HEK293 (cell line): ENCODE data around the gene SEPTIN5.

Source experiments
- CTCF ChIA-PET: fragments of 350-600 bp; formaldehyde crosslinking; extraction: SDS; loops from one replicate; lab custom pipeline; 2021; ENCODE audit warnings: antibody characterized with exemption; lab: Yijun Ruan, JAX
- POLR2A ChIA-PET: fragments of 300-600 bp; formaldehyde crosslinking; extraction: SDS; loops from one replicate; lab custom pipeline; 2020; ENCODE audit warnings: antibody characterized with exemption, inconsistent platforms; lab: Yijun Ruan, JAX
- H3K27ac ChIP-seq: fragments of 200-500 bp; sonication (Bioruptor generic); 2 replicates; pipeline ENCODE4 v1.5.1; 2014; ENCODE audit warnings: low read depth, low read length, control low read depth, inconsistent platforms; ENCODE audit errors: extremely low read depth
- H3K36me3 ChIP-seq, 2 experiments: fragments of 200-500 bp in 1 of 2; sonication (Bioruptor generic) in 1 of 2; 1 replicate in 1 of 2; 2 replicates in 1 of 2; pipeline ENCODE4 v1.5.1; 2014 to 2017; ENCODE audit warnings: inconsistent platforms in 2 of 2, low read length in 2 of 2; ENCODE audit not compliant: control insufficient read depth in 2 of 2, insufficient read depth in 1 of 2
- H3K4me1 ChIP-seq: fragments of 200-500 bp; sonication (Bioruptor generic); 2 replicates; pipeline ENCODE4 v1.5.1; 2014; ENCODE audit warnings: mild to moderate bottlenecking, low read length, inconsistent platforms; ENCODE audit not compliant: control insufficient read depth, insufficient read depth
- H3K4me3 ChIP-seq: 2 replicates; pipeline ENCODE4 v1.5.1; 2011; ENCODE audit warnings: low read depth, mild to moderate bottlenecking, control low read depth, low read length, moderate library complexity
- H3K9me3 ChIP-seq: fragments of 200-500 bp; sonication (Bioruptor generic); 2 replicates; pipeline ENCODE4 v1.5.1; 2014; ENCODE audit warnings: low read depth, low read length, inconsistent platforms; ENCODE audit not compliant: control insufficient read depth, insufficient read depth
- BCL11A ChIP-seq: fragments of 450-650 bp; formaldehyde crosslinking; IDR thresholded peaks from 2 replicates; pipeline ENCODE4 v1.5.1; 2016; ENCODE audit warnings: low read depth, missing biosample characterization, missing genetic modification characterization
- ELK4 ChIP-seq: IDR thresholded peaks from 2 replicates; pipeline ENCODE4 v1.6.1; 2011; ENCODE audit warnings: mild to moderate bottlenecking, low read depth, low read length, borderline replicate concordance
- GLIS1 ChIP-seq: fragments of 450-650 bp; formaldehyde crosslinking; IDR thresholded peaks from 2 replicates; pipeline ENCODE4 v1.5.1; 2016; ENCODE audit warnings: missing biosample characterization, missing genetic modification characterization
- HOXD13 ChIP-seq: sonication (generic); formaldehyde crosslinking; IDR thresholded peaks from 2 replicates; pipeline ENCODE4 v1.8.0; 2022; ENCODE audit warnings: missing genetic modification reagents, borderline replicate concordance
- KLF1 ChIP-seq: fragments of 450-650 bp; formaldehyde crosslinking; IDR thresholded peaks from 2 replicates; pipeline ENCODE4 v1.5.1; 2016; ENCODE audit warnings: missing biosample characterization, missing genetic modification characterization
- PRDM4 ChIP-seq: fragments of 450-650 bp; formaldehyde crosslinking; IDR thresholded peaks from 2 replicates; pipeline ENCODE4 v1.5.1; 2017; ENCODE audit warnings: missing biosample characterization, missing genetic modification characterization
- SALL2 ChIP-seq: fragments of 450-650 bp; formaldehyde crosslinking; IDR thresholded peaks from 2 replicates; pipeline ENCODE4 v1.5.0; 2017; ENCODE audit warnings: missing biosample characterization, mild to moderate bottlenecking, missing genetic modification characterization, borderline replicate concordance
- SCRT1 ChIP-seq: fragments of 450-650 bp; formaldehyde crosslinking; IDR thresholded peaks from 2 replicates; pipeline ENCODE4 v1.5.1; 2016; ENCODE audit warnings: missing biosample characterization, missing genetic modification characterization, borderline replicate concordance
- ZBTB21 ChIP-seq: fragments of 450-650 bp; formaldehyde crosslinking; IDR thresholded peaks from 2 replicates; pipeline ENCODE4 v1.5.1; 2017; ENCODE audit warnings: missing biosample characterization, missing genetic modification characterization
- ZNF132 ChIP-seq: fragments of 450-650 bp; formaldehyde crosslinking; IDR thresholded peaks from 2 replicates; pipeline ENCODE4 v1.5.1; 2017; ENCODE audit warnings: missing biosample characterization, missing genetic modification characterization, borderline replicate concordance
- ZNF140 ChIP-seq: fragments of 450-650 bp; formaldehyde crosslinking; IDR thresholded peaks from 2 replicates; pipeline ENCODE4 v1.5.1; 2016; ENCODE audit warnings: missing biosample characterization, missing genetic modification characterization
- ZNF146 ChIP-seq: fragments of 450-650 bp; formaldehyde crosslinking; IDR thresholded peaks from 2 replicates; pipeline ENCODE4 v1.5.1; 2016; ENCODE audit warnings: missing biosample characterization, missing genetic modification characterization
- ZNF169 ChIP-seq: fragments of 450-650 bp; formaldehyde crosslinking; IDR thresholded peaks from 2 replicates; pipeline ENCODE4 v1.5.1; 2016; ENCODE audit warnings: missing biosample characterization, missing genetic modification characterization
- ZNF174 ChIP-seq: fragments of 450-650 bp; formaldehyde crosslinking; IDR thresholded peaks from 2 replicates; pipeline ENCODE4 v1.5.0; 2017; ENCODE audit warnings: missing biosample characterization, mild to moderate bottlenecking, missing genetic modification characterization
- ZNF175 ChIP-seq: fragments of 450-650 bp; formaldehyde crosslinking; IDR thresholded peaks from 2 replicates; pipeline ENCODE4 v1.5.1; 2016; ENCODE audit warnings: missing biosample characterization, missing genetic modification characterization
- ZNF19 ChIP-seq: fragments of 450-650 bp; formaldehyde crosslinking; IDR thresholded peaks from 2 replicates; pipeline ENCODE4; 2016; ENCODE audit warnings: missing biosample characterization, missing genetic modification characterization, low read depth
- ZNF239 ChIP-seq: fragments of 450-650 bp; formaldehyde crosslinking; IDR thresholded peaks from 2 replicates; pipeline ENCODE4 v1.5.1; 2016; ENCODE audit warnings: missing biosample characterization, missing genetic modification characterization
- ZNF248 ChIP-seq: fragments of 450-650 bp; formaldehyde crosslinking; IDR thresholded peaks from 2 replicates; pipeline ENCODE4 v1.5.1; 2017; ENCODE audit warnings: missing biosample characterization, missing genetic modification characterization
- ZNF350 ChIP-seq: fragments of 450-650 bp; formaldehyde crosslinking; IDR thresholded peaks from 2 replicates; pipeline ENCODE4 v1.5.0; 2017; ENCODE audit warnings: missing biosample characterization, mild to moderate bottlenecking, missing genetic modification characterization
- ZNF510 ChIP-seq: fragments of 450-650 bp; formaldehyde crosslinking; IDR thresholded peaks from 2 replicates; pipeline ENCODE4 v1.5.1; 2018; ENCODE audit warnings: mild to moderate bottlenecking, missing genetic modification characterization, missing biosample characterization; ENCODE audit not compliant: insufficient replicate concordance
- ZNF529 ChIP-seq: fragments of 450-650 bp; formaldehyde crosslinking; IDR thresholded peaks from 2 replicates; pipeline ENCODE4 v1.5.1; 2017; ENCODE audit warnings: missing genetic modification characterization, missing biosample characterization; ENCODE audit not compliant: insufficient replicate concordance
- ZNF530 ChIP-seq: fragments of 450-650 bp; formaldehyde crosslinking; IDR thresholded peaks from 2 replicates; pipeline ENCODE4 v1.5.1; 2016; ENCODE audit warnings: low read depth, missing biosample characterization, missing genetic modification characterization
- ZNF560 ChIP-seq: fragments of 450-650 bp; formaldehyde crosslinking; IDR thresholded peaks from 2 replicates; pipeline ENCODE4 v1.5.1; 2017; ENCODE audit warnings: missing biosample characterization, missing genetic modification characterization, borderline replicate concordance
- ZNF626 ChIP-seq: fragments of 450-650 bp; sonication (Bioruptor Pico); formaldehyde crosslinking; IDR thresholded peaks from 2 replicates; pipeline ENCODE4 v1.5.1; 2018; ENCODE audit warnings: missing biosample characterization, missing genetic modification characterization, inconsistent platforms
- ZNF747 ChIP-seq: fragments of 450-650 bp; formaldehyde crosslinking; IDR thresholded peaks from 2 replicates; pipeline ENCODE4 v1.5.1; 2016; ENCODE audit warnings: missing biosample characterization, missing genetic modification characterization
- TF ChIP-seq, protein P1 (sequence below): fragments of 450-650 bp; formaldehyde crosslinking; IDR thresholded peaks from 2 replicates; pipeline ENCODE4 v1.5.1; 2016; ENCODE audit warnings: missing biosample characterization, missing genetic modification characterization

The SEPTIN5 gene

DNA sequence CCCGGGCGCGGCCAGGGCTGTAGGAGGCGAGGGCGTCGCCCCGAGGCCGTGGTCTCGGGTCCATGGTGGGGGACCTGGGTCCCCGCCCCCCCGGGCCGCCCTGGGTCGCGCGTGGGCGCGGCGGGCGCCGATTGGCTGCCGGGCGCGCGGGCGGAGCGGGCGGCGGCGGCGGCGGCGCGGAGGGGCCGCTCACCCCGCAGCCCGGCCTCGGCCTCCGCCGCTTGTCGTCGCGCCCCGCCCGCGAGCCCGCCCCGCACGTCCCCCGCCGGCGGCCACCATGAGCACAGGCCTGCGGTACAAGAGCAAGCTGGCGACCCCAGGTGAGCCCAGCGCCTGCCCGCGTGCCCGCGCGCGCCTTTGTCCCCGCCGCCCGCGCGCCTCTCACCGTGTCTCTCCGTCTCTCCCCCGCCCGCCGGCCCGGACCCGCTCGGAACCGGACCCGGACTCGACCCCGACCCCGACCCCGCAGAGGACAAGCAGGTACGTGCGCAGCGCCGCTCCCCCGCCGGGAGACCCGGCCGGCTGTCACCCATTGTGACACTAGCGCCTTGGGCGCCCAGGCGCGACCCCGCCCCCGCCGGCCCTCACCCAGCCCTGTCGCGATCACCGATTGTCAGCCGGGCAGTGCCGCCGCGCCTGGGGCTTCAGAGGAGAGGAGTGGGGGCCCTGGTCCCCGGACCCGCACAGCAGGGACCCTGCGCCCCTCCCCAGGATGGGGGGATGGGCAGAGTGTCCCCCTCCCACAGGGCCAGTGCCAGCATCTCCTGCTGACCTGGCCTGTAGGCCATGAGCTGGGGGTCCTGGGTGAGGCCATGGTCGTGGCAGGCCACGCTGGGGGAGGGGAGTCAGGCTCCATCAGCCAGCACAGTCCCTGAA is at the start of gene SEPTIN5 (continued):
- TF ChIP-seq BCL11A (tag by site-specific recombination) (peak; percentile 37; the same call in 1 of the 2 replicates), GLIS1 (tag by site-specific recombination) (peak; percentile 37; the same call in 1 of the 2 replicates)

DNA sequence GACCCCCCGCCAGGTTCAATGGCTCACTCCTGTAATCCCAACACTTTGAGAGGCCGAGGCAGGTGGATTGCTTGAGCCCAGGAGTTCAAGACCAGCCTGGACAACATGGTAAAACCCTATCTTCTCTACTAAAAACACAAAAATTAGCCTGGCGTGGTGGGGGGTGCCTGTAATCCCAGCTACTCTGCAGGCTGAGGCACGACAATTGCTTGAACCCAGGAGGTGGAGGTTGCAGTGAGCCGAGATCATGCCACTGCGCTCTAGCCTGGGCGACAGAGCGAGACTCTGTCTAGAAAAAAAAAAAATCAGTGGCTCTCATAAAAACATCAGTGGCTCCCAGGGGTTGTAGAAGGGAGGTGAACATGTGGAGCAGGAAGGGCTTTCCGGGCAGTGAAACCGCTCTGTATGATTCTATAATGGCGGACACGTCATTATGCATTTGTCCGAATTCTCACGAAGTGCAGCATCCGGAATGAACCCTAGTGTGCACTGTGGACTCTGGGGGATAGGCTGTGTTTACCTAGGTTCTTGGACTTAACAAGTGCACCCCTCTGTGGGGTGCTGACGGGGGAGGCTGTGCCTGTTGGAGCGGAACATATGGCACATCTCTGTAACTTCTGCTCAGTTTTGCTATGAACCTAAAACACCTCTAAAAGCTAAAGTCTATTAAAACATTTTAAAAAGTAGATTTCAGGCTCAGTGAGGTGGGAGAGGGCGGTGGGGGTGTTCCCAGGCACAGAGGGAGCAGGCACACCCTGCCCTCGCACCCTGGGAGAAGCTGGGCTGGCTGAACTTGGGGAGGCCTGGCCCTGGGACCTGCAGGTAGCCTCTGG is 49.1 kb upstream of the SEPTIN5 start:
- Histone ChIP-seq H3K4me1 (0 out of 2 replicates have a peak, but pooled peaks cover 3% of the 10 kb centered on the region), H3K9me3 (no peaks in the 10 kb centered on the region), H3K36me3 (no peaks in the 10 kb centered on the region), H3K4me3 (no peak overlapping the region), H3K27ac (no peak overlapping the region)
- CTCF ChIA-PET, result interaction anchor here (1.7 kb wide), 1 partner anchor 34 kb away, joined by 5 read pairs; no protein-coding TSS in a partner anchor
- POLR2A ChIA-PET, result no interaction called here
- TF ChIP-seq ZNF140 (tag by site-specific recombination), result no peak
- TF ChIP-seq ZNF626, result no peak
- TF ChIP-seq ELK4, result no peak
- TF ChIP-seq ZNF350, result no peak
- TF ChIP-seq KLF1 (tag by site-specific recombination), result no peak
- no peak for TF ChIP-seq ZNF239 (tag by site-specific recombination)
- TF ChIP-seq ZNF529, result no peak
- TF ChIP-seq ZBTB21 (tag by site-specific recombination), result no peak
- no peak for TF ChIP-seq ZNF510
- no peak for TF ChIP-seq ZNF248 (tag by site-specific recombination)
- no peak for TF ChIP-seq HOXD13

- ChIA-PET CTCF (interaction anchor here (0.6 kb wide), 1 partner anchor 18 kb away, joined by 3 read pairs; no protein-coding TSS in a partner anchor), POLR2A (no interaction called here)
- Histone ChIP-seq H3K4me3 (no peak overlapping the region), H3K4me1 (0 out of 2 replicates have a peak, but pooled peaks cover 3% of the 10 kb centered on the region), H3K9me3 (no peaks in the 10 kb centered on the region), H3K36me3 (no peaks in the 10 kb centered on the region), H3K27ac (no peak overlapping the region)
- TF ChIP-seq, protein P1, sequence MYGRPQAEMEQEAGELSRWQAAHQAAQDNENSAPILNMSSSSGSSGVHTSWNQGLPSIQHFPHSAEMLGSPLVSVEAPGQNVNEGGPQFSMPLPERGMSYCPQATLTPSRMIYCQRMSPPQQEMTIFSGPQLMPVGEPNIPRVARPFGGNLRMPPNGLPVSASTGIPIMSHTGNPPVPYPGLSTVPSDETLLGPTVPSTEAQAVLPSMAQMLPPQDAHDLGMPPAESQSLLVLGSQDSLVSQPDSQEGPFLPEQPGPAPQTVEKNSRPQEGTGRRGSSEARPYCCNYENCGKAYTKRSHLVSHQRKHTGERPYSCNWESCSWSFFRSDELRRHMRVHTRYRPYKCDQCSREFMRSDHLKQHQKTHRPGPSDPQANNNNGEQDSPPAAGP, result no peak
- TF ChIP-seq ZNF175 (tag by site-specific recombination) (no peak), SALL2 (tag by site-specific recombination) (no peak), HOXD13 (no peak), ZNF19 (no peak), ZNF530 (tag by site-specific recombination) (no peak), ZNF169 (tag by site-specific recombination) (no peak), ZNF350 (no peak), SCRT1 (tag by site-specific recombination) (no peak), ZNF174 (no peak), PRDM4 (tag by site-specific recombination) (no peak), ZNF132 (tag by site-specific recombination) (no peak), ZNF146 (tag by site-specific recombination) (no peak), ZNF560 (tag by site-specific recombination) (no peak), BCL11A (tag by site-specific recombination) (no peak), ZNF747 (tag by site-specific recombination) (no peak)
These were observed 48.3 kb upstream of the SEPTIN5 start for GRCh38 chr22:19665784-19666672.
